NCI-H1694 treated with DMSO at 0.1 percent for 48 hours (cell line): Measurements from ENCODE around the gene MORC2.
A peak's percentile ranks its signal among the peaks of the same experiment; 100 is the strongest.

Experiments
- DNase-seq: peaks from one replicate; lab custom pipeline; 2025; lab: John Stamatoyannopoulos, UW

Gene MORC2

GRCh38 chr22:30887453-30887852 is 81.1 kb downstream of the MORC2 start:
- no peak for DNase-seq

GRCh38 chr22:30885591-30885990 is 83.0 kb downstream of the MORC2 start:
- no peak for DNase-seq

- no peak for DNase-seq
These were observed 83.6 kb downstream of the MORC2 start for GRCh38 chr22:30885001-30885366.

- DNase-seq = peak; percentile 11
These were observed 84.2 kb downstream of the MORC2 start for GRCh38 chr22:30884211-30885000.

GRCh38 chr22:30883586-30884145 is 84.9 kb downstream of the MORC2 start:
- DNase-seq = no peak

GRCh38 chr22:30882974-30883533 is 85.5 kb downstream of the MORC2 start:
- no peak for DNase-seq

- no peak for DNase-seq
These were observed 86.3 kb downstream of the MORC2 start for GRCh38 chr22:30882184-30882717.

GRCh38 chr22:30881361-30882183 is 87.0 kb downstream of the MORC2 start:
- no peak for DNase-seq

GRCh38 chr22:30880847-30881246 is 87.7 kb downstream of the MORC2 start:
- DNase-seq = no peak

- DNase-seq = no peak
These were observed 88.4 kb downstream of the MORC2 start for GRCh38 chr22:30880181-30880601.

GRCh38 chr22:30879415-30879797 is 89.2 kb downstream of the MORC2 start:
- no peak for DNase-seq

- peak; percentile 16 for DNase-seq
These were observed 89.8 kb downstream of the MORC2 start for GRCh38 chr22:30878516-30879414.

- DNase-seq = no peak
These were observed 90.7 kb downstream of the MORC2 start for GRCh38 chr22:30877662-30878515.

- peak; percentile 69 for DNase-seq
These were observed 91.5 kb downstream of the MORC2 start for GRCh38 chr22:30876915-30877553.

GRCh38 chr22:30876221-30876751 is 92.3 kb downstream of the MORC2 start:
- no peak for DNase-seq

GRCh38 chr22:30875481-30876215 is 92.9 kb downstream of the MORC2 start:
- no peak for DNase-seq
